HG03175 (cell line): ENCODE results near the gene LYZL2.
"Not testable (repeated sequence)": the region's sequence is repeated elsewhere in the genome, so short reads cannot be mapped to it uniquely, and the experiment has no call there.

Experiments
- ATAC-seq: cut with Tn5 transposase; IDR thresholded peaks from one replicate; pipeline ENCODE4 v1.9.1; 2021; ENCODE audit warnings: mild to moderate bottlenecking, moderate library complexity; ENCODE audit not compliant: unreplicated experiment

Gene LYZL2

GRCh38 chr10:30629653-30630052, at the start of gene LYZL2:
TSS of gene LYZL2 (minus strand) at chr10:30629753. CDS start at chr10:30626915, 2,838 bp downstream.
- no peak for ATAC-seq

GRCh38 chr10:30677616-30678015, 48.1 kb upstream of the LYZL2 start:
- ATAC-seq, result not testable (repeated sequence)

- not testable (repeated sequence) for ATAC-seq
Measured at GRCh38 chr10:30677146-30677545, 47.6 kb upstream of the LYZL2 start.

GRCh38 chr10:30675791-30676718, 46.5 kb upstream of the LYZL2 start:
- ATAC-seq, result no peak

GRCh38 chr10:30674796-30675195, 45.2 kb upstream of the LYZL2 start:
- no peak for ATAC-seq

- not testable (repeated sequence) for ATAC-seq
Measured at GRCh38 chr10:30673262-30673661, 43.7 kb upstream of the LYZL2 start.

GRCh38 chr10:30672338-30672737, 42.8 kb upstream of the LYZL2 start:
- ATAC-seq, result not testable (repeated sequence)

- no peak for ATAC-seq
Measured at GRCh38 chr10:30671026-30671616, 41.6 kb upstream of the LYZL2 start.

- not testable (repeated sequence) for ATAC-seq
Measured at GRCh38 chr10:30667982-30668381, 38.4 kb upstream of the LYZL2 start.

- ATAC-seq, result peak; percentile 92
Measured at GRCh38 chr10:30663403-30663802, 33.9 kb upstream of the LYZL2 start.

GRCh38 chr10:30662814-30663213, 33.3 kb upstream of the LYZL2 start:
- ATAC-seq, result no peak

- not testable (repeated sequence) for ATAC-seq
Measured at GRCh38 chr10:30660314-30660713, 30.8 kb upstream of the LYZL2 start.

GRCh38 chr10:30656233-30656632, 26.7 kb upstream of the LYZL2 start:
- ATAC-seq, result no peak

GRCh38 chr10:30655001-30655400, 25.4 kb upstream of the LYZL2 start:
- ATAC-seq, result not testable (repeated sequence)

- not testable (repeated sequence) for ATAC-seq
Measured at GRCh38 chr10:30651470-30652397, 22.2 kb upstream of the LYZL2 start.

- ATAC-seq, result no peak
Measured at GRCh38 chr10:30647089-30647488, 17.5 kb upstream of the LYZL2 start.

GRCh38 chr10:30645340-30645827, 15.8 kb upstream of the LYZL2 start:
- ATAC-seq, result no peak

GRCh38 chr10:30644408-30644861, 14.9 kb upstream of the LYZL2 start:
- ATAC-seq, result not testable (repeated sequence)

- ATAC-seq, result not testable (repeated sequence)
Measured at GRCh38 chr10:30643557-30644199, 14.1 kb upstream of the LYZL2 start.

- not testable (repeated sequence) for ATAC-seq
Measured at GRCh38 chr10:30642856-30643255, 13.3 kb upstream of the LYZL2 start.
